ENCODE measurements around the gene FTSJ1. TPM values are rescaled to one million over a fixed set of nuclear protein-coding genes. Genes with fewer than 3 reads are reported as not detected.
A peak's percentile ranks its signal among the peaks of the same experiment; 100 is the strongest.

FTSJ1 gene
- total and polyA plus RNA-seq, 11 donors, result 13.6 to 62.4 (median 18.1) TPM

- H3K4me3 ChIP-seq, result no peak overlapping the region
- H3K27ac ChIP-seq, result peak overlapping the region in 2 of 12 donors; percentile 44 to 64
- TF ChIP-seq POLR2A (IDR thresholded peaks at IDR 0.05) (no peak), CTCF (IDR thresholded peaks at IDR 0.05) (no peak)
- WGBS, 4 donors, result 59 to 98% (median 89%) methylated on average over 3 of the region's 3 CpGs
- H3K36me3 ChIP-seq, result peaks cover 0 to 17% (median 12%) of the 10 kb centered on the region in 9 donors
- H3K27me3 ChIP-seq, result peaks cover 0 to 3% (median 0%) of the 10 kb centered on the region in 9 donors
- intact Hi-C loops (cut with DNase I), result loop anchor here in 1 of 10 donors (10.0 kb wide), 1 partner anchor 64 kb away; the partner anchor contains the start of gene WDR13
- H3K9me3 ChIP-seq, result no peaks in the 10 kb centered on the region
- no peak for ATAC-seq
- DNase-seq, result no peak
- peaks cover 0 to 6% (median 0%) of the 10 kb centered on the region in 12 donors for H3K4me1 ChIP-seq
These were observed 54.7 kb downstream of the FTSJ1 start for GRCh38 chrX:48530736-48531135.

- no peak for DNase-seq
- ATAC-seq, result peak in 3 of 4 donors; percentile 49 to 83 (median 71)
- peaks cover 0 to 15% (median 11%) of the 10 kb centered on the region in 9 donors for H3K36me3 ChIP-seq
- H3K4me3 ChIP-seq, result no peak overlapping the region
- peaks cover 0 to 4% (median 0%) of the 10 kb centered on the region in 9 donors for H3K27me3 ChIP-seq
- H3K27ac ChIP-seq, result peak overlapping the region in 8 of 12 donors; percentile 25 to 64 (median 48)
- no peaks in the 10 kb centered on the region for H3K9me3 ChIP-seq
- WGBS, 4 donors, result 57 to 64% (median 60%) methylated on average over 5 of the region's 5 CpGs
- no peak for TF ChIP-seq CTCF (IDR thresholded peaks at IDR 0.05)
- TF ChIP-seq POLR2A (IDR thresholded peaks at IDR 0.05), result no peak
- peaks cover 0 to 6% (median 0%) of the 10 kb centered on the region in 12 donors for H3K4me1 ChIP-seq
- intact Hi-C loops (cut with DNase I), result loop anchor here in 1 of 10 donors (10.0 kb wide), 1 partner anchor 63 kb away; the partner anchor contains the start of gene WDR13
These were observed 55.5 kb downstream of the FTSJ1 start for GRCh38 chrX:48531358-48531959.

- peak overlapping the region in 8 of 12 donors; percentile 25 to 64 (median 48) for H3K27ac ChIP-seq
- no peak overlapping the region for H3K4me3 ChIP-seq
- H3K9me3 ChIP-seq, result no peaks in the 10 kb centered on the region
- peaks cover 0 to 6% (median 0%) of the 10 kb centered on the region in 9 donors for H3K27me3 ChIP-seq
- ATAC-seq, result no peak
- no peak for DNase-seq
- H3K4me1 ChIP-seq, result peaks cover 0 to 6% (median 0%) of the 10 kb centered on the region in 12 donors
- intact Hi-C loops (cut with DNase I), result loop anchor here in 1 of 10 donors (10.0 kb wide), 1 partner anchor 63 kb away; the partner anchor contains the start of gene WDR13
- H3K36me3 ChIP-seq, result peaks cover 0 to 12% (median 7%) of the 10 kb centered on the region in 9 donors
- no peak for TF ChIP-seq CTCF (IDR thresholded peaks at IDR 0.05)
- TF ChIP-seq POLR2A (IDR thresholded peaks at IDR 0.05), result no peak
- 53 to 75% (median 69%) methylated on average over 1 of the region's 1 CpG for WGBS, 4 donors
These were observed 56.2 kb downstream of the FTSJ1 start for GRCh38 chrX:48532161-48532560.

- Histone ChIP-seq H3K36me3 (peaks cover 0 to 3% (median 1%) of the 10 kb centered on the region in 9 donors), H3K4me1 (peaks cover 0 to 6% (median 0%) of the 10 kb centered on the region in 12 donors), H3K27ac (no peak overlapping the region), H3K9me3 (no peaks in the 10 kb centered on the region), H3K27me3 (peaks cover 0 to 6% (median 0%) of the 10 kb centered on the region in 9 donors), H3K4me3 (no peak overlapping the region)
- intact Hi-C loops (cut with DNase I), result loop anchor here in 1 of 10 donors (10.0 kb wide), 1 partner anchor 62 kb away; the partner anchor contains the start of gene WDR13
- DNase-seq (no peak), ATAC-seq (no peak)
- TF ChIP-seq POLR2A (IDR thresholded peaks at IDR 0.05) (no peak), CTCF (IDR thresholded peaks at IDR 0.05) (no peak)
- WGBS, 4 donors, result 87 to 100% (median 93%) methylated on average over 3 of the region's 3 CpGs
These were observed 57.2 kb downstream of the FTSJ1 start for GRCh38 chrX:48533165-48533564.
